Neural cell (in vitro differentiated cells): ENCODE measurements around the gene ERFL.

ENCODE experiments used
- EP300 ChIP-seq: fragments of 450-650 bp; conservative IDR thresholded peaks from 2 replicates; pipeline ENCODE4 v1.6.1; 2014; ENCODE audit warnings: antibody characterized with exemption, mild to moderate bottlenecking, moderate library complexity; ENCODE audit not compliant: poor library complexity, severe bottlenecking
- EZH2 ChIP-seq: fragments of 200-600, 300-800 bp; shearing (Covaris generic), sonication (generic); IDR thresholded peaks from 2 replicates; pipeline ENCODE4 v1.6.1; 2014; ENCODE audit warnings: antibody characterized with exemption, low read length, borderline replicate concordance, mild to moderate bottlenecking; ENCODE audit not compliant: insufficient read depth, poor library complexity, severe bottlenecking
- POLR2AphosphoS5 ChIP-seq: IDR thresholded peaks from 2 replicates; pipeline ENCODE4 v1.6.1; 2012
- TF ChIP-seq, protein P1 (sequence below): fragments of 450-650 bp; IDR thresholded peaks from 2 replicates; pipeline ENCODE4 v1.5.1; 2014; ENCODE audit warnings: antibody characterized with exemption, mild to moderate bottlenecking, moderate library complexity; ENCODE audit not compliant: poor library complexity, severe bottlenecking

DNA sequence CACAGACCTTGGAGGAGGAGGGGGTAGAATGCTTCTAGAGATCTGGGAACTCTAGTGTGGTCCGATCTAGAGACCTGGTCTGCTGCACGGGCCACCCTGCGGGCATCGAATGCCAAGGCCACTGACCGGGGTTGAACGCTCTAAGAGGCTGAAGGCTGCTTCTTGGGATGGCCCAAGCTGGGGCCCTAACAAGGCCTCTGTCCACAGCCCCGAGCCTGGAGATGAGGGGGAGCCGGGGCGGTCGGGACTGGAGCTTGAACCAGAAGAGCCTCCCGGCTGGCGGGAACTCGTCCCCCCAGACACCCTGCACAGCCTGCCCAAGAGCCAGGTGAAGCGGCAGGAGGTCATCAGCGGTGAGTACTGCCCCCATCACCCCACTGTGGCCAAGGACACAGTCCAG lies 30.0 kb downstream of the ERFL start:
- TF ChIP-seq EP300 (no peak), POLR2AphosphoS5 (no peak), EZH2 (no peak)
- TF ChIP-seq, protein P1, sequence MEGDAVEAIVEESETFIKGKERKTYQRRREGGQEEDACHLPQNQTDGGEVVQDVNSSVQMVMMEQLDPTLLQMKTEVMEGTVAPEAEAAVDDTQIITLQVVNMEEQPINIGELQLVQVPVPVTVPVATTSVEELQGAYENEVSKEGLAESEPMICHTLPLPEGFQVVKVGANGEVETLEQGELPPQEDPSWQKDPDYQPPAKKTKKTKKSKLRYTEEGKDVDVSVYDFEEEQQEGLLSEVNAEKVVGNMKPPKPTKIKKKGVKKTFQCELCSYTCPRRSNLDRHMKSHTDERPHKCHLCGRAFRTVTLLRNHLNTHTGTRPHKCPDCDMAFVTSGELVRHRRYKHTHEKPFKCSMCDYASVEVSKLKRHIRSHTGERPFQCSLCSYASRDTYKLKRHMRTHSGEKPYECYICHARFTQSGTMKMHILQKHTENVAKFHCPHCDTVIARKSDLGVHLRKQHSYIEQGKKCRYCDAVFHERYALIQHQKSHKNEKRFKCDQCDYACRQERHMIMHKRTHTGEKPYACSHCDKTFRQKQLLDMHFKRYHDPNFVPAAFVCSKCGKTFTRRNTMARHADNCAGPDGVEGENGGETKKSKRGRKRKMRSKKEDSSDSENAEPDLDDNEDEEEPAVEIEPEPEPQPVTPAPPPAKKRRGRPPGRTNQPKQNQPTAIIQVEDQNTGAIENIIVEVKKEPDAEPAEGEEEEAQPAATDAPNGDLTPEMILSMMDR, result no peak
